ENCODE measurements around the gene NKX3-2. TPM values are rescaled to one million over a fixed set of nuclear protein-coding genes. Genes with fewer than 3 reads are reported as not detected.

The NKX3-2 gene
- total RNA-seq, 1 experiment from 2014 or later: not detected

DNA sequence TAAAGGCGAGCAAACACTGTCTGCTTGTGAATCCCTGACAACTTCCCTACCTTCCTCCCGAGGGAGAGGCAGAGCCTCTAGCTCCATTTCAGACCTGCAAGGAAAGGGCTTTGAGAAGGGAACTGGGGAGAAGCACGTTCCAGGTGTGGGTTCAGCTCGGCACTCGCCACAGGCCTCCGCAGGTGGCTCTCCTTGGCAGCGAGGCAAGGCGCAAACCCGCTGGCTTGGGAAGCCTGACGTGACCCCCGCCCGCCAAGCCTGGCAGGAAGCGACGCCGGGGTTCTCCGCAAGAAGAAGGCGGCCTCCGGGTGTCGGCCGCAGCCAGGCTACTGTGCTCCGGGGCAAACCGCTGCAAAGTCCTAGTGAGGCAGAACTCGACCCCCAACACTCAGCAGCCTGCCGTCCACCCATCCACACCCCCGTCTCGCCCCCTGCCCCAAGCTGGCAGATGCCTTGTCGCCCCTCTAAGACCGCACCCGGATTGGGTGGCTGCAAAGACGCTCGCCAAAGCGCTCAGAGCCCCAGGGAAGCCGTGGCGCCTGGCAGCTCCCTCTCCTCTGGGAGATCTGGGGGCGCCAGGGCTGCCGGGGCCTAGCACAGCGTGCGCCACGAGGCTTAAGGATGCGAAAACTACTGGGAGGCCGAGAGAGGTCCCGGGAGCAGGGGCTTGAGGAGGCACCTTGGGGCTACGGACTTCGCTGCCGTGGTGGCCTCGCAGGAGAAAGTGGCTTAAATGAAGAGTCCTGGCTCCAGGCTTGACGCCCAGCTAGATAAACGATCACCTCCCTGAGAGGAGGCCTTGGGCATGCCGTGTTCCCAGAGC, 21.8 kb downstream of the NKX3-2 start:
- Histone ChIP-seq H3K9me3 (ENCODE audit: insufficient read depth, low read depth) (no peaks in the 10 kb centered on the region), H3K4me1 (replicated peaks; ENCODE audit: insufficient read depth) (no peaks in the 10 kb centered on the region), H2AFZ (no peak overlapping the region), H3K4me3 (no peak overlapping the region), H3K27ac (no peak overlapping the region), H3K4me2 (no peak overlapping the region), H3K79me2 (ENCODE audit: low read depth) (no peaks in the 10 kb centered on the region), H3K27me3 (ENCODE audit: insufficient read depth, low read depth) (no peaks in the 10 kb centered on the region), H3K36me3 (ENCODE audit: low read depth) (no peaks in the 10 kb centered on the region), H3K9me2 (ENCODE audit: insufficient read depth) (no peaks in the 10 kb centered on the region), H4K20me1 (ENCODE audit: insufficient read depth) (no peaks in the 10 kb centered on the region), H3F3A (ENCODE audit: insufficient read depth, low read depth) (no peaks in the 10 kb centered on the region)
- ChIA-PET CTCF (interaction anchor here (0.6 kb wide), 1 partner anchor 187 kb away, joined by 4 read pairs; no protein-coding TSS in a partner anchor), POLR2A (ENCODE audit: unreplicated experiment) (no interaction called here)
- BruUV-seq (replicated peaks): no TSS peak
- intact Hi-C loops (cut with micrococcal nuclease; ENCODE audit: unreplicated experiment): no loop called here
- DNase-seq: no peak
- no peak for TF ChIP-seq EZH2 (IDR thresholded peaks at IDR 0.05; ENCODE audit: low read depth)
- TF ChIP-seq, protein P1, sequence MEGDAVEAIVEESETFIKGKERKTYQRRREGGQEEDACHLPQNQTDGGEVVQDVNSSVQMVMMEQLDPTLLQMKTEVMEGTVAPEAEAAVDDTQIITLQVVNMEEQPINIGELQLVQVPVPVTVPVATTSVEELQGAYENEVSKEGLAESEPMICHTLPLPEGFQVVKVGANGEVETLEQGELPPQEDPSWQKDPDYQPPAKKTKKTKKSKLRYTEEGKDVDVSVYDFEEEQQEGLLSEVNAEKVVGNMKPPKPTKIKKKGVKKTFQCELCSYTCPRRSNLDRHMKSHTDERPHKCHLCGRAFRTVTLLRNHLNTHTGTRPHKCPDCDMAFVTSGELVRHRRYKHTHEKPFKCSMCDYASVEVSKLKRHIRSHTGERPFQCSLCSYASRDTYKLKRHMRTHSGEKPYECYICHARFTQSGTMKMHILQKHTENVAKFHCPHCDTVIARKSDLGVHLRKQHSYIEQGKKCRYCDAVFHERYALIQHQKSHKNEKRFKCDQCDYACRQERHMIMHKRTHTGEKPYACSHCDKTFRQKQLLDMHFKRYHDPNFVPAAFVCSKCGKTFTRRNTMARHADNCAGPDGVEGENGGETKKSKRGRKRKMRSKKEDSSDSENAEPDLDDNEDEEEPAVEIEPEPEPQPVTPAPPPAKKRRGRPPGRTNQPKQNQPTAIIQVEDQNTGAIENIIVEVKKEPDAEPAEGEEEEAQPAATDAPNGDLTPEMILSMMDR (conservative IDR thresholded peaks at IDR 0.05): no peak

DNA sequence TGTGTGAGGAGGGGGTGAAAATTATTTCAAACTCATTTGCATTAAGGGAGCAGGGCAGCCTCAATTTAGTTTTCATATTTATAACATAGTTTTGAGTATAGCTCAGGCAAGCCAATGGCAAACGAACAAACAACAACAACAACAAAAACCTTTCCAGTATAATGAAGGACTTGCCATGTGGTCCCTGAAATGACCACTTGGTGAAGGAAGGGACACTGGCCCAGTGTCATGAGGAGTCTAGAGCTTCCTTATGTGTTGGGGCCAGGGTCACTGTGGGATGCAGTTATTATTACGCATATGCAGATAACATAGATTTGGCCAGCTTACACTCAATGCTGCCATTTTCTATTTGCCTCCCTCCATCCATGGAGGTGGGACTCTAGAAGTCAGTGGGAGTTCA, 23.3 kb downstream of the NKX3-2 start:
- Histone ChIP-seq H3K4me3 (no peak overlapping the region), H3K4me2 (no peak overlapping the region), H3F3A (ENCODE audit: insufficient read depth, low read depth) (no peaks in the 10 kb centered on the region), H3K9me3 (ENCODE audit: insufficient read depth, low read depth) (no peaks in the 10 kb centered on the region), H2AFZ (no peak overlapping the region), H3K9me2 (ENCODE audit: insufficient read depth) (no peaks in the 10 kb centered on the region), H3K27me3 (ENCODE audit: insufficient read depth, low read depth) (no peaks in the 10 kb centered on the region), H3K79me2 (ENCODE audit: low read depth) (no peaks in the 10 kb centered on the region), H3K27ac (no peak overlapping the region), H3K36me3 (ENCODE audit: low read depth) (no peaks in the 10 kb centered on the region), H3K4me1 (replicated peaks; ENCODE audit: insufficient read depth) (no peaks in the 10 kb centered on the region), H4K20me1 (ENCODE audit: insufficient read depth) (no peaks in the 10 kb centered on the region)
- ChIA-PET POLR2A (ENCODE audit: unreplicated experiment) (no interaction called here), CTCF (no interaction called here)
- intact Hi-C loops (cut with micrococcal nuclease; ENCODE audit: unreplicated experiment): no loop called here
- DNase-seq: no peak
- TF ChIP-seq EZH2 (IDR thresholded peaks at IDR 0.05; ENCODE audit: low read depth): no peak
- TF ChIP-seq, protein P1 (conservative IDR thresholded peaks at IDR 0.05): no peak
- no TSS peak for BruUV-seq (replicated peaks)

DNA sequence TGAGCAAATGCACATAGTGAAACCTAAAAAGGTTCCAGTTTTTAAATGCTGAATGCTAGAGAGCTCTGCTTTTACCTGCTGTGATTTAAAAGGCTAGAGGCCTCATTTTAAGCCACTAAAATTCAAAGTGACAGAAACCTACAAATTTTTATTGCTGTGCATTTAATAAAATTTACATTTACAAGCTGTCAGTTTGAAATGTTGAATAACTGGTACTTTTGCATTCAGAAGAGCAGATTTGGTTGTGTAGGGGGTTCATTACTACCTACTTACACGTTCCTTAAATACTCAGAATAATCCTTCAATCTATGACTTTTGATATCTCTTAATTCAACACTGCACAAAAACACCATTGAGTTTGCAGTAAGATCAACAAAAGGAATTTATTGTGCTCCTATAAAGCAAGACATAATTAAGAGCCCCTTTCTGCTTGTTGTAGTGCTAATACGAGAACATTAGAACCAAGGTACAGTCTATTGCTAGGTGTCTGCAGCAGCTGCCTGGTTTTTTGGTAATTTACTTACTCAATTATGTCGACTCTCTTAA, 27.9 kb downstream of the NKX3-2 start:
- no peaks in the 10 kb centered on the region for H4K20me1 ChIP-seq (ENCODE audit: insufficient read depth)
- H3K79me2 ChIP-seq (ENCODE audit: low read depth): no peaks in the 10 kb centered on the region
- ChIA-PET CTCF (no interaction called here), POLR2A (ENCODE audit: unreplicated experiment) (no interaction called here)
- no peaks in the 10 kb centered on the region for H3K36me3 ChIP-seq (ENCODE audit: low read depth)
- H2AFZ ChIP-seq: no peak overlapping the region
- TF ChIP-seq, protein P1 (conservative IDR thresholded peaks at IDR 0.05): no peak
- TF ChIP-seq EZH2 (IDR thresholded peaks at IDR 0.05; ENCODE audit: low read depth): no peak
- intact Hi-C loops (cut with micrococcal nuclease; ENCODE audit: unreplicated experiment): no loop called here
- H3K4me1 ChIP-seq (replicated peaks; ENCODE audit: insufficient read depth): no peaks in the 10 kb centered on the region
- H3K4me3 ChIP-seq: no peak overlapping the region
- H3K9me3 ChIP-seq (ENCODE audit: insufficient read depth, low read depth): no peaks in the 10 kb centered on the region
- no TSS peak for BruUV-seq (replicated peaks)
- H3K9me2 ChIP-seq (ENCODE audit: insufficient read depth): no peaks in the 10 kb centered on the region
- H3K4me2 ChIP-seq: no peak overlapping the region
- H3F3A ChIP-seq (ENCODE audit: insufficient read depth, low read depth): no peaks in the 10 kb centered on the region
- DNase-seq: no peak
- H3K27me3 ChIP-seq (ENCODE audit: insufficient read depth, low read depth): no peaks in the 10 kb centered on the region
- no peak overlapping the region for H3K27ac ChIP-seq

All from PC-9 (cell line).